NCI-H774 (cell line): ENCODE data around the gene SOBP.

Experiments used
- DNase-seq: peaks from one replicate; lab custom pipeline; 2025; lab: John Stamatoyannopoulos, UW

SOBP gene

DNA sequence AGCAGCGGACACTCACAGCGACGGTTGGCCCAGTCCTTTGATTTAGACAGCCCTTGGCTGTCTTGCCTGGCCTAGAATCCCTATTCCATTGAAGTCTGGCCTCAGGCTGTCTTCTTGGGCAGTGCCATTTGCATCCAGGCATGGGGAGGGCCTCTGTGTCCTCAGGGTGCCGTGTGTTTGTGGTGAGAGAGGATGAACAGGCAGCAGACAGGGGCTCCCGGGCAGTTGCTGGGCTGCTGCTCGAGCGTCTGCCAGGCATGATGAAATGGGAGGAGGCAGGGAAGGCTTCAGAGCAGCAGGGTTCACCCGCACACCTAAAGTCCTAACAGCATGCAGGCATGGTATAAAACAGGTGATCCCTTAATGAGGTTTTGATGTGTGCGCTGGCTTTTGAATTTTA is 126.9 kb downstream of the SOBP start:
- DNase-seq, result no peak

DNA sequence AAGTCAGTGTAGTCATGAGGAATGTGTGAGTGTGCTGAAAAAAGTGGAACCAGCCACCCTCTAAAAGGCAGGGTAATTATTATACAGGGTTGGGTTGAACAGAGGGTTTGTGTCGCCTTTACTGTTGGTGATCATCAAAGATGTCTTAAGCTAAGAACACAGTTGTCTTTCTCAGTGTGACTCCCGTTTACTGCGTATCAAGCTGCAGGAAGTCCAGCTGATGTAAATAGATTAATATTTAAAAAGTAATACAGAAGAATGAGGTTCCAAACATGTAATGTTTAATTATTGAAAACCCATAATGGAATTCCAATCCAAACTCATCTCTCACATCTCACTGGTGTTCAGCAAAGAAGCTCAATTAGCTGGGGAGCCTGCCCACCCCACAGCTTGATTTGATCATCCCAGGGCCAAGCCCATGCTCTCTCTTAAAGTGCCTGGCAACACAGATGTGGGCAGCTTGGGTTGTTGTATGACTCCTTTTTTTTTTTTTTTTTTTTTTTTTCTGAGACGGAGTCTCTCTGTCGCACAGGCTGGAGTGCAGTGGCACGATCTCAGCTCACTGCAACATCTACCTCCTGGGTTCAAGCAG is 127.5 kb downstream of the SOBP start:
- no peak for DNase-seq

DNA sequence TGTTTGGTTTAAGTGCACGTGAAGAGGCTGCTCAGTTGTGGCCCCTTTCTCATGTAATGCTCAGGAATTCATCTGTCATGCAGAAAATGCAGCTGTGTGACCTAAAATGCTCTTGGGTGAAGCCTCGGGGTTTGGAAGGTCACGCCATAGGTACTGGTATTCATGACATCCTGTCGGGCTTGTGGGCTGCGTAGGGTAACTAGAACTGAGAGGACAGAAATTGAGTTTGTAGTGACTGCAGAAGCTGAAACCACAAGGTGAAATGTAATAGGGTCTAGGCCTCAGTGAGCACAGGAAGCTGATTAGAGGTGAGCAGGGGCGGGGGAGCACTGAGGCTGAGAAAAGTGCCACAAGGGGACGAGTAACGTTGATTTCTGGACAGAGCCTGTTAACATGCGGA is 128.8 kb downstream of the SOBP start:
- no peak for DNase-seq

DNA sequence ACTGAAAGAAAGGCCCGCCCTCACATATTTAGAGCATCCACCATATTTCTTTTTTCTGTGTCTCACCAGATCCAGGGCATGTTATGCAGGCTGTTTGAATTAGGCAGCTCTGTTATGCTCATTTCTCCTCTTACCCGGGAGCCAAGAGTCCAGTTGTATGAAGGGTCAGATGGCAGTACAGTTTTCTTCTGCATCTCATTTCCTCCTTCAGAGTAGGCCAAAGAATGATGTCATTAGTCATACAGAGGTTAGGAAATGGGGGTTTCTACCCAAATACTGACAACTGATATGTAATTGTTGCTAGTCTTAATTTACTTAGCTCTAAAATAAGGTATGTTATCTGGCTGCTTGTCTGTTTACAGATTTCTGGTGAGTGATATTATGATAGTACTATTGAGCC is 130.8 kb downstream of the SOBP start:
- DNase-seq, result no peak

DNA sequence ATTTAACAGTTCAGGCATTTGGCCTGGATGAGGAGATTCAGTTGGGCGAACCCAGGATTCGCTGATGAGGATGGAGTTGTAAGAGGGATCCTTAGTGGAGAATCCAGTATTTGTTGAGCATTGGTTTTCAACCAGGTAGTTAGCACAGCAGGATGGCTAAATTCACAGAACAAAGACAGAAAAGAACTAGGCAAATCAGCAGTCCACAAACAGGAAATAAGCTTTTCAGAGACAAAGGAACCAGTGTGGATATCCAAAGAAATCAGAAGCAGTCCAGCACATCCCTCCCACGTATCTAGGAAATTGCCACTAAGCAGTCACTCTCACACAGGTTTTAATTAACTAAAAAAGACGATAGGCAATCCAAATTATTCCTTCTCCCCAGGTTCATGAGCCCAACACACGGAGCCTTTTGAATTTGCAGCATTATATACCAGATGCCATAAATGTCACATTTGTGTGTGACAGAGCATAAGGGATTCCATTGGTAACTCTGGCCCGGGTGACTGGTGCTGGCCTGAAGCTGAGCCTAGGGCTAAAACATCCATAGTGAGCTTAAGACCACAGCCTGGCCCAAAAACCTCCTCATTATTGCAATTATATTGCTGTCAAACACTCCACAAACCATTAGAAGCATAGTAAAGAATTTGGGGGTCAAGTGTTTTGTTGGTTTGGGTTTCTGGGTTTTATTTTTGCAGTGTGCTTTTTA is 131.5 kb downstream of the SOBP start:
- DNase-seq, result peak; percentile 55

DNA sequence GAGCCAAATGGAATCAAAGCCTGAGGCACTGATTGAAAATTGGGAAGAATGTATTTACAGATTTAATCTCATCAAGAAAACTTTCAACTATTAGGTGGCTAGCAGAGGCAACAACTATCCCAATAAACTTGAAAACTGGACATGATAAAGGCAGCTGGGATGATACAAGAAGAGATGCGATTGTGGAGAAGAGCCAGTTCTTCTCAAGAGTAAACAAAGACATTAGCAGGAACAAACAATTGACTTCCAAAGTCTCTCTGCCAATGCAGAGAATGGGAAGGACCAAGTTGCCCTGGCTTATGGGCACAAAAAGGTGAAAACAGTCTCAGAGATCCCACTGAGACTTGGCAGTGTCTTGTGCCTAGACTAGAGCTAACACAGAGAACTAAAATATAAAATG is 132.4 kb downstream of the SOBP start:
- DNase-seq, result no peak

DNA sequence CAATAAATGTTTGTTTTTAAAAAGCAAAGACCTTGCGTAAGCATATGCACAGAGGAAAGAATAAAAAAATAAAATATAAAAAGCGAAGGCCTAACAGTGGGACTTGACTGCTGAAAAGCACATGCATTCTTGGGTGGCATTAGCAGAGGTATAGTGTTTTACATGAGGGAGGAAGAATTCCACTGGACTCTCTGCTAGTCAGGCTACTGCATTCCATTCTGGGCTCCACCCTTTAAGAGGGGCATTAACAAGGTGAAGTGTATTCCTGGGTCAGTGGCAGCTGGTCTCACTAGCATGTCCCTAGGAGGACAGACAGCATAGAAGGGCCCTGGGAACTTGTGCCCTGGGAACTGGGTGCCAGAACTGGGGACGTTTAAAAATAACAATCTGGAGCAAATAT is 134.1 kb downstream of the SOBP start:
- no peak for DNase-seq

DNA sequence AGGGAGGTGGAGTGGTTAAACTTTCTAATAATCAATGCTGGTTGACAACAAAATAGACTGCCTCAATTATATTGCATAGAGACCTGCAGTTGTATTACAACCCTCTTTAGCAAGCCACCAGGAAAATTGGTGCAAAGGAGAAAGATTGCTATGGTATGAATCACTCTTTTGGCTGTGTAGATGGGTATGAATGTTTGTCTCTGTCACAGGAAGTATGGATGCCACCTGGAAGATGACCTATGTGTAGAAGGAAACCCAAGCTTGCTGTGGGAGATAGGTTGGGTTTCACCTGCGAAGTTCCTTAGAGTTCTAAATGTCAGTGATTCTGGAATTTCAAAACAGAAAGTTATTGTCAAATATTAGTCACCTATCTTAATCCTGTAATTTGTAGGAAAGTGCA is 134.6 kb downstream of the SOBP start:
- DNase-seq, result no peak

DNA sequence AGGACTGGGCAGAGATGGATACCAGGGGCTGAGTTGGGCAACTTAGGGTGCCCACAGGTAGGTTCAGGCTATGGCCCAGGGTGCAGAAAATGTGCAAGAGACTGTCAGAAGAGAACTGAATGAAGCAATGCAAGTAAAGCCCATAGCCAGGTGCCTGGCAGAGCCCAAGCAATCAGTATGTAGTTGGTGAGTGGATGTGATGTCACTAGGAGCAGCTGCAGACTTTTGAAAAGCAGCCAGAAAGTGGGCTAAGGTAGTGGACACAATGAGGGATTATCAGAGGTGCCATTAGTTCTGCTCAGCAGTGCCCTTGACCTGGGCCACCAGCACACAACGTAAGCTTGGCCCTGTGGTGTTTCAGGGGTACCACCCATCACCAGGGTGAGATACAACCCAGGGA is 135.3 kb downstream of the SOBP start:
- DNase-seq, result peak; percentile 96

DNA sequence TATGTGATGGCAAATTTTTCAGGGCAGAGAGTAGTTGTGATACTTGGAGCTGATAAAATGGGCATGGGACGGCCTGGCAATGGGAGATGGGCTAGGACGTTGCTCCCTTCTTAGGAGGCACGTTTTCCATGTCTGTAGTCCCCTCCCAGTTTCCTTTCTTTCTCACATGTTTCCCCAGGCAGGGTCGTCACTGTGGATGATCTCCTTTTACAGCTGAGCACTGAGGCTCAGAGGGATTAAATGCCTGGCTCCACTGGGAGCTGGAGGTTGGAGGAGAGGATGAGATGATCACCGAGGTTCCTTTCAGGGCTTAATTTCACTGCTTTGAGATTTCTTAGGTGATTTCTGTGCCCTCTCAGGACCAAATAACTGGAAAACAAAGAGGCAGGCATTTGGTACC is 136.7 kb downstream of the SOBP start:
- DNase-seq, result no peak

DNA sequence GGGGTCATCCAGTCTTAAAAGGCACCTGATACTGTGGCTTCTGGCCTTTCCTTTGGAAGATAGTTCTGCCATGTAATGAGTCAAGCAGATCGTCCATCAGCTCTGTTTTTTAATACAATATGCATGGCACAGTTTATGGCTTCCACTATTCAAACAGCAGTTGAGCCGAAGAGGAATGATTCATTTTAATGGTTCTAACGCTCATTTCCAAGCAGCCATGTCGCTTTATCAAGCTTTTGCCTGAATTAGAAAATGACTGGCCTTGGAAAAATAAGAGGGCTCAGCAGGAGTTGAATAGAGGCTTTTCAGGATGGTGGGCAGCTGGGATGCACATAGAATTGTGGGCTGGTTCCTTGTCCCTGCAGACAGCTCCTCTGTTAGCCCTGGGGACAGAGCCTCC is 138.1 kb downstream of the SOBP start:
- DNase-seq, result no peak

DNA sequence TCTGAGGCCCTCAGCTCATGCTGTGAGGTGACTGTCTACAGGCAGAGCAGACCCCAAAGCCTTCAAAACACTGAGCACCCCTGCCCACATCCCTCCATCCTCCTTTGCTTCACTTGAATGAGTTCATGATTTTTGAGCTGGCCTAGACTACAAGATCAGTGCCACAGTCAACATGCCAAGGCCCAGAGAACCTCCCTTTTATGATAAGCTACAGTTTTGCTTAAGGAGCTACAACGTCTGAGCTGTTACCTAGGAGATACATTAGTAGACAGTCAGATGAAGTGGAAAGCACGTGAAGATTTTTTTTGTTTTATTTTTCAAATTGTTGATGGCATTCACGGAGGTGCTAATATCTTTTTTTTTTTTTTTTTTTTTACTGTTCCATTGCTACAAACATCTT is 139.0 kb downstream of the SOBP start:
- no peak for DNase-seq

DNA sequence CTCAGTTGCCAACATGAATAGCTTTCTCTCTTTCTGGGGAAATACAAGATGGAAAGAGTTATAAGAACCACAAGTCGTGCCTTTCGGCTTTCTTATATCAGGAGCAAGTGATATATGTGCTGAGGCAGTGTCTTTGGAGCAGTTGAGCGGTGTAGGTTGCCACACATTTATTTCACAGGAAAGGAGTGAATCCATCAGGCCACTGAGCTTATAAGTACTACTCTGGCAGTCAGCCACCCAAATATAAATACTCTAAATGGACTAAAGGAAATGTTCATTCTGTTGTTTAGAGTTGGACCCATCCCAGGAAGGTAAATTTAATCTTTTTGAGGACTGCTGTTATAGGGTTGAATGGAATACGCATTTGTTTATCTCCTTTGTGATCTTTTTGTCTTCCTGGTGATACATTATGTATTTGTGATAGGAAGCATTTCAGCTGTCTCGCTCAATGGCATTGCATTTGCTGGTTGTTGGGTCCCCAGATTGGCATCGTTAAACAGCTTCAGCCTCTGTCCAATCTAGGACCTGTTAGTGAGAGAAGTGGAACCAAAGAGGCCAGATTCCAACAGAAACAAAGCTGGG is 139.7 kb downstream of the SOBP start:
- DNase-seq, result peak; percentile 70

DNA sequence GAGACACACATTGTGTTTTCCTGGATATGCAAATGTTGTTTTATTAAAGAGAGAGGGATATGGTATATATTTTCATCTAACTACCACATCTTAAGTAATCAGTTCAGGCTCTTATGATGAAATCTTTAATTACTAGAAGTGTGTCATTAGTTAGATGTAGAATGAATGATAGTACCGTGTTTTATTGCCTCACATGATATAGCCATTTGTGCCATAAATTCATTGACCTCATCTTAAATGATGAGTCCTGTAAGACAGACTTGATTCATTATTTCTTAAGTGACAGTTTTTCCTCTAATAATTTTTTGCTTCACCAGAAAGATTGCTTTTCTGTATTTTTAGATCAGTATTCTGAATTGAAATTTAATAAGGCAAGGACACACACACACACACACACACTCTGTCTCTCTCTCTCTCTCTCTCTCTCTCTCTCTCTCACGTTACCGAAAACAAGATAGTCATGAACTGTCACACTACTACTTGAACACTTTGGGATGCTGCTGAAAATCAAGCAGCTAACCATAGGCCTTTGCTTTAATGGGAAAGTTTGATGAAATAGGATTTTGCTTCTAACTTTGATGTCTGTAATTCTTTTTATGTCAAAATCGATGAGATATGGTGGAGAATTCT is 140.5 kb downstream of the SOBP start:
- no peak for DNase-seq

DNA sequence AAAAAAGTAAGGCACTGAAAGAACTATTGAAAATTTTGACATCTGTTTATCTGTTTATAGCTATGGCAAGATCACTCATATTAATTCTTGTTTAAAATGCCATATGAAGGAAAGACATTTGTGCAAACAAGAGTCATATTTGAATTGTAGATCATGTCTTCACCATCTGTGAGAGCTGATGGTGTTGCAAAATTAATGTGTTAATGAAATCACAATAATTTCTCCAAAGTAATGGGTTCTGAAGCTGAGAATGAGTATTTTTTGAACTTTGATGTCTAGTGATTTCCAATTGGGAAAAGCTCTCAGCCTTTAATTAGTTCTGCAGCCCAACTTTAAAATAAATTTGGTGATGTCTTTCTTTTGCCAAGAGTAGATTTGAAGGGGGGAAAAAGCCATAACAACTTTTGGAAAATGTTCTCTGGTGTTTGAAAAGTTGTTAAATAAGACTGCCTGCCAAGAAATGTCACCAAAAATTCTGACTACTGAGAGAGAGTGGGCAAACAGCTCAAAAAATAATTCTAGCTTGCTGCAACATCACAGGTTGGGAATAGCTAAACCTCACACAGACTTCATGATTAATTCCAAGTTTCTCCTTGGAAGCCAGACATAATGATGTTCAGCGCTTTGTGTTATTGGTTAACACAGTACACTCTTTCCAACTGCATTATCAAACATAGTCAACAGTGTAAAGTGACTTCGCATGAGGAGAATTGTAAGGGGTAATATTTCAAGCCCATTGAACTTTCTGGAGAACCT is 142.6 kb downstream of the SOBP start:
- no peak for DNase-seq

DNA sequence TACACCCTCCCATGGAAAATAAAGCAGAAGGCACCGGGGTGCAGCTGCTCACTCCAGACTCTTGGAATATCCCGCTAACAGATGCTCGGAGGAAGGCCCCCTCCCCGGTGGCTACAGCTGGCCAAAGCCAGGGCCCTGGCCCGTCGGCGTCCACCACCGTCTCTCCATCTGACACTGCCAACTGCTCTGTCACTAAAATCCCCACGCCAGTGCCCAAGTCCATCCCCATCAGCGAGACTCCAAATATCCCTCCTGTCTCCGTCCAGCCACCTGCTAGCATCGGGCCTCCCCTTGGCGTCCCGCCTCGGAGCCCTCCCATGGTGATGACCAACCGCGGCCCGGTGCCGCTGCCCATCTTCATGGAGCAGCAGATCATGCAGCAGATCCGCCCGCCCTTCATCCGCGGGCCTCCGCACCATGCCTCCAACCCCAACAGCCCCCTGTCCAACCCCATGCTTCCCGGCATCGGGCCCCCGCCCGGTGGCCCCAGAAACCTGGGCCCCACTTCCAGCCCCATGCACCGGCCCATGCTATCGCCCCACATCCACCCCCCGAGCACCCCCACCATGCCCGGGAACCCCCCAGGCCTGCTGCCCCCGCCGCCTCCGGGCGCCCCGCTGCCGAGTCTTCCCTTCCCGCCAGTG is 143.9 kb downstream of the SOBP start:
- DNase-seq, result no peak

DNA sequence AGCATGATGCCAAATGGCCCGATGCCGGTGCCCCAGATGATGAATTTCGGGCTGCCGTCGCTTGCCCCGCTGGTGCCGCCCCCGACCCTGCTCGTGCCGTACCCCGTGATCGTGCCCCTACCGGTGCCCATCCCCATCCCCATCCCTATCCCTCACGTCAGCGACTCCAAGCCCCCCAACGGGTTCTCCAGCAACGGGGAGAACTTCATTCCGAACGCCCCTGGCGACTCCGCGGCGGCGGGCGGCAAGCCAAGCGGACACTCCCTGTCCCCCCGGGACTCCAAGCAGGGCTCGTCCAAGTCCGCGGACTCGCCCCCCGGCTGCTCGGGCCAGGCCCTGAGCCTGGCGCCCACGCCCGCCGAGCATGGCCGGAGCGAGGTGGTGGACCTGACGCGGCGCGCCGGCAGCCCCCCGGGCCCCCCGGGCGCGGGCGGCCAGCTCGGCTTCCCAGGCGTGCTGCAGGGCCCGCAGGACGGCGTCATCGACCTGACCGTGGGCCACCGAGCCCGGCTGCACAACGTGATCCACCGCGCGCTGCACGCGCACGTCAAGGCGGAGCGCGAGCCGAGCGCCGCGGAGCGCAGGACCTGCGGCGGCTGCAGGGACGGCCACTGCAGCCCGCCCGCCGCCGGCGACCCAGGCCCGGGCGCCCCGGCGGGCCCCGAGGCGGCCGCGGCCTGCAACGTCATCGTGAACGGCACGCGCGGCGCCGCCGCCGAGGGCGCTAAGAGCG is 144.6 kb downstream of the SOBP start:
- DNase-seq, result no peak

DNA sequence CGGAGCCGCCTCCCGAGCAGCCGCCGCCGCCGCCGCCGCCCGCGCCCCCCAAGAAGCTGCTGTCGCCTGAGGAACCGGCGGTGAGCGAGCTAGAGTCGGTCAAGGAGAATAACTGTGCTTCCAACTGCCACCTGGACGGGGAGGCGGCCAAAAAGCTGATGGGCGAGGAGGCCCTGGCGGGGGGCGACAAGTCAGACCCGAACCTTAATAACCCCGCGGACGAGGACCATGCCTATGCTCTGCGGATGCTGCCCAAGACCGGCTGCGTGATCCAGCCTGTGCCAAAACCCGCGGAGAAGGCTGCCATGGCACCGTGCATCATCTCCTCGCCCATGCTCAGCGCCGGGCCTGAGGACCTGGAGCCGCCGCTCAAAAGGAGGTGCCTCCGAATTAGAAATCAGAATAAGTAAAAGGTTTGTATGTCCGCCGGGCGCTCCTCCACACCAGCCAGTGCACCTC is 145.2 kb downstream of the SOBP start:
- no peak for DNase-seq

DNA sequence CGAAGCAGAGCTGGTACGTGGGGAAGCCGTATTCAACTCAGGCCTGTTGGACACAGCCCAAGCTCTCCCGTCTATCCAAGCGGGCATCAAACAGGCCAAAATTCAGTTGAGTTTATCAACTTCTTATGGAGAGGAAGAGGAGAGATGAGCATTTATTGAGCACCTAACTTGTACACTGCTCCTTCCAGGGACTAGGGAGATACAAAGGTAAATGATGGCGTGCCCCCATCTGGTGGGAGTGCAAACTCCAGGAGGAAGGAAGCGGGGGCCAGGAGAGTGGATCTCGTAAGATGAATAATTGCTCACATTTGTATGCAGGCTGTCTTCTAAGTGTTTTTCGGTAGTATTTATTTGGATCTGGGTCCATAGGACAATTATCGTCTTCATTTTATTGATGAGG is 146.6 kb downstream of the SOBP start:
- DNase-seq, result no peak

DNA sequence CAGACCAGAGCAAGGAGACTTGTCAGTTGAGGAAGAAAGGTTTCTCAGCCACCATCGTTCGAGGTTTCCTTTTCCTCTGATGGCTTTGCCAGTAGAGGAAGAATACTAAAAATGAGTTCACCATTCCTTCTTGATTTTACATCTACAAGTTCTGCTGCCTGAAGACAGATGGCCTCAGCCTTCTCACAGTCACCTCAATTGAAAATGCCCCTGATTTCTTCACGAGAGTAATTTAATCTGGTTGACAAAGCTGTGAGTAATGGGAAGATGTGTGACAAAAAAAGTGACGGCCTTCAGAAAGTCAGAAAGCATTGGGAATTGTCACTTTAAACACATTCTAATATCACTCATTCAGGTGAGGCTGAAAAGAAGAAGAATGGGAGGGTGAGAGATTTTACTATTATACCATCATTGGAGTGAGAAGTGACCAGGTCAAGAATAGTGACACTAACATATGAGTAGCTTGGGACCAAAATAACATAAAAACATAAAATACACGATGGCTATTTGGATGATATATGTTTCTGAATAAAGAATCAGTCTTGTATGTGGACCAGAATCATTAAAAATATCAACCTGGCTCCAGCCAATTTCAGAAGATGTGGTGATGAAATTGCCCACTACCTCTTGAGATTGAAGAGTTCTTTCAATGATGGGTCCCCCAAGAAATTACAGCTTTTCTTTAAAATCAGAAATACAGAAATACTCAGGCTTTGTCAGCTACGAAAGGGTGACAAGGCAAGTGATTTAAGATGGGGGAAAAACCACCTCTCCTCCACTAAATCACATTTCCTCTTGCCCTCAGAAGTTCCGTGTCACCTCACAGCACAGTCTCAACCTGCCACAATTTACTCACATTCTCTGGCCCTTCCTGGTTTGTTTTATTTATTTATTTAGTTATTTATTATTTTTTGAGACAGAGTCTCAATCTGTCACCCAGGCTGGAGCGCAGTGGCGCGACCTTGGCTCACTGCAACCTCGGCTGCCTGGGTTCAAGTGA is 147.7 kb downstream of the SOBP start:
- no peak for DNase-seq
